ENCODE measurements around the gene FLRT3. TPM values are rescaled to one million over a fixed set of nuclear protein-coding genes. Genes with fewer than 3 reads are reported as not detected.

The FLRT3 gene
- total and polyA plus RNA-seq, 2 experiments from 2014 or later: 2.4 to 3.0 TPM

DNA sequence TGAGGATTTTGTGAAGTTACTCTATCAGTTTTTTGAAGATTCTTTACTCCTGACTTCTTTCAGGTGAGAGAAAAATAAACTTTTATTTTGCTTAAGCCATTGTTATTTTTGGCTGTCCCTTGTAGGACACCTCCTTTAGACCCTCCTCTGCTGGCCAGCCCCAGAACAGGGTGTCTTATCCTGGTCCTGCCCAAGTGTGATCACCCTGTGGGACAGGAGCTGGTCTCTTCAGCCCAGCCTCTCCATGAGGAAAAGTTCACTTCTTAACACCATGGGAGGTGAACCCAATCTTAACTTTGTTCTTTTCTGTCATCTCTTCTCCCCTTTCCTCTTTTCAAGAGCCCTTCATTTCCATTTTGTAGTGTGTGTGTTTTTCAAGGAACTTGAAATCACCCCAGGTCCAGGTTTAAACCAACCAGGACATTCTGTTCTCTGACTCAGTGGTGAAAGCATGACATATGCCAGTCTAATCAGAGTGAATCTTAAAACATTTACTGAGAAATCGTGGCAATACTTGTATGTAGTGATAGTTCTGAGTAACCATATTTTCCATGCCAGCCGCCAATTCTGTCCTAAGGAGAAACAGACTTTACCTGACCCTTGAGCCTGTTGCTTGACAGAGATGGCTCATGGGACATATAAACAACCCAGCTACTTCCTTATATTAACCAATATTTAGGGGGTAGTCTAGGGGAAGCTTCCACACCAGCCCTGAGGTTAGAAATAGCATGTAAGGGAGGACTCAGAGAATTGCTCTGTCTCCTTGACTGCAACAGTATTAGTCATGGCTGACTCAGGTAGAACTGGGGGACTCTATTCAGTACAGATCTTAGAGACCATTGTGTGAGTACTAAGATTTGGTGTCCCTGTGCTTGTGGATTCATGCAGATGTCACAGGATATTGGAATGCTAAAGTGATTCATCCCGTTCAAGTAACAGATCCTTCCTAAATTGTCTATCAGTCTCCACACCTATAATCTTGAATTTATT, 48.8 kb downstream of the FLRT3 start:
- WGBS, 2 experiments (ENCODE audit: low coverage in 1 of 2, low lambda C conversion rate in 2 of 2, missing lambda C conversion rate in 2 of 2): 23% methylated on average over 3 of the region's 3 CpGs
- H3K36me3 ChIP-seq (ENCODE audit: low read depth): no peaks in the 10 kb centered on the region
- H4K20me1 ChIP-seq (ENCODE audit: insufficient read depth): no peaks in the 10 kb centered on the region
- in situ Hi-C loops (cut with MboI): no loop called here
- no peaks in the 10 kb centered on the region for H3K27me3 ChIP-seq (replicated peaks; ENCODE audit: insufficient read depth)
- peak overlapping the region; percentile 70 for H2AFZ ChIP-seq
- H3K4me3 ChIP-seq: peak overlapping the region; percentile 21; the same call in 1 of the 2 replicates
- H3K79me2 ChIP-seq (ENCODE audit: insufficient read depth): no peaks in the 10 kb centered on the region
- H3K27ac ChIP-seq: peak overlapping the region; percentile 70
- TF ChIP-seq EZH2phosphoT487 (IDR thresholded peaks at IDR 0.05; ENCODE audit: insufficient read depth, low read depth) (no peak), EZH2 (IDR thresholded peaks at IDR 0.05; ENCODE audit: insufficient read depth, poor library complexity, severe bottlenecking) (no peak)
- peak overlapping the region; percentile 15; the same call in 1 of the 2 replicates for H3K9ac ChIP-seq
- H3K4me1 ChIP-seq (ENCODE audit: insufficient read depth): peaks cover 16% of the 10 kb centered on the region
- no peaks in the 10 kb centered on the region for H3K9me3 ChIP-seq (ENCODE audit: low read depth)
- peaks cover 11% of the 10 kb centered on the region; the same call in 1 of the 2 replicates for H3F3A ChIP-seq (ENCODE audit: insufficient read depth)
- H3K4me2 ChIP-seq (ENCODE audit: unreplicated experiment): peak overlapping the region; percentile 59
- no peaks in the 10 kb centered on the region for H3K9me2 ChIP-seq (ENCODE audit: insufficient read depth)
- DNase-seq: peak; percentile 87

DNA sequence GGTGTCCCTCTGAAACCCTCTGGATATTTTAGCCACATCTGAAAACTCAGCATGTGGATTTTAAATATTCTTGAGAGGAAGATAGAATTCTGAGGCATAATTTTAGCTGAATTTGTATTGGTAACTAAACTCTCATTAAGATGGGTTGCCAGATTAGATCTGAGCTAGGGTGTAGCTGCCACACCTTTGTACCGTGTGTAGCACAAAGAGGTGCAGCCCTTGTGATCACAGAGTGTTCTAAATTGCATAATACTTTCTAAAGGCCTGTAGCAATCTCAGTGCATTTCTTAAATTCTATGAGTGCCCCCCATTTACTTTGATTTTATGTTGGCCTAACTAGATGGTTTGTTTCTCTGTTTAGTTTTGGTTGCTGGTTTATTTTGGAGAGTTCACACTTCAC, 53.0 kb downstream of the FLRT3 start:
- in situ Hi-C loops (cut with MboI): no loop called here
- 93 to 100% methylated on average over 1 of the region's 1 CpG for WGBS, 2 experiments (ENCODE audit: low coverage in 1 of 2, low lambda C conversion rate in 2 of 2, missing lambda C conversion rate in 2 of 2)
- no peak for DNase-seq

DNA sequence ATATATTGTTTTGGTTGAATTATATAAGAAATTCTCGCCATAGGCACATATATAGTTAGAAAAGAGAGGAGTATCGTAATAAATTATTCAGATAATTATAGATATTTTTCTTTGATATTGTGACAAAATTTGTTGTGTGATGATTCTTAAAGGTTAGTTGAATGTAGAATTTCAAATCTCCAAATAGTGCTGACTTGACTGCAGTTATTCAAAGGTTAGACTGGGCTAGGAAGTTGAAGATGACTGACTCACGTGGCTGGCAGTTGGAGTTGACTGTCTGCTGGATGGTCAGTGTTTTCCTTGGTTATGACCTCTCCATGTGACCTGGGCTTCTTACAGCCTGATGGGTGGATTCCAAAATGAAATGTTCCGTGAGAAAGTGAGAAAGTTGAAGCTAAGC, 55.3 kb downstream of the FLRT3 start:
- TF ChIP-seq EZH2phosphoT487 (IDR thresholded peaks at IDR 0.05; ENCODE audit: insufficient read depth, low read depth): no peak
- no peaks in the 10 kb centered on the region for H3K4me1 ChIP-seq (ENCODE audit: insufficient read depth)
- H3K9me3 ChIP-seq (ENCODE audit: low read depth): no peaks in the 10 kb centered on the region
- no peak overlapping the region for H3K27ac ChIP-seq
- H3K36me3 ChIP-seq (ENCODE audit: low read depth): no peaks in the 10 kb centered on the region
- no peaks in the 10 kb centered on the region for H3K27me3 ChIP-seq (replicated peaks; ENCODE audit: insufficient read depth)
- in situ Hi-C loops (cut with MboI): no loop called here
- H3K9me2 ChIP-seq (ENCODE audit: insufficient read depth): no peaks in the 10 kb centered on the region
- H3K4me3 ChIP-seq: no peak overlapping the region
- DNase-seq: no peak
- H3K9ac ChIP-seq: no peak overlapping the region
- H3K79me2 ChIP-seq (ENCODE audit: insufficient read depth): no peaks in the 10 kb centered on the region
- H4K20me1 ChIP-seq (ENCODE audit: insufficient read depth): no peaks in the 10 kb centered on the region
- 90 to 93% methylated on average over 4 of the region's 4 CpGs for WGBS, 2 experiments (ENCODE audit: low coverage in 1 of 2, low lambda C conversion rate in 2 of 2, missing lambda C conversion rate in 2 of 2)
- no peak overlapping the region for H3K4me2 ChIP-seq (ENCODE audit: unreplicated experiment)
- H3F3A ChIP-seq (ENCODE audit: insufficient read depth): no peaks in the 10 kb centered on the region
- H2AFZ ChIP-seq: no peak overlapping the region

More for the DNA sequence above, 53.0 kb downstream of the FLRT3 start:
- Histone ChIP-seq H3K9me3 (ENCODE audit: low read depth) (no peaks in the 10 kb centered on the region), H3K36me3 (ENCODE audit: low read depth) (no peaks in the 10 kb centered on the region), H3K4me1 (ENCODE audit: insufficient read depth) (peaks cover 14% of the 10 kb centered on the region), H3K9me2 (ENCODE audit: insufficient read depth) (no peaks in the 10 kb centered on the region), H2AFZ (no peak overlapping the region), H3K27ac (no peak overlapping the region), H3K9ac (no peak overlapping the region), H3K27me3 (replicated peaks; ENCODE audit: insufficient read depth) (no peaks in the 10 kb centered on the region), H3K79me2 (ENCODE audit: insufficient read depth) (no peaks in the 10 kb centered on the region), H3K4me3 (no peak overlapping the region), H3F3A (ENCODE audit: insufficient read depth) (peaks cover 11% of the 10 kb centered on the region; the same call in 1 of the 2 replicates), H4K20me1 (ENCODE audit: insufficient read depth) (no peaks in the 10 kb centered on the region), H3K4me2 (ENCODE audit: unreplicated experiment) (no peak overlapping the region)
- no peak for TF ChIP-seq EZH2phosphoT487 (IDR thresholded peaks at IDR 0.05; ENCODE audit: insufficient read depth, low read depth)
- no peak for TF ChIP-seq EZH2 (IDR thresholded peaks at IDR 0.05; ENCODE audit: insufficient read depth, poor library complexity, severe bottlenecking)

Small RNAs within 50 kb of the gene (small RNA-seq; reads per million reads assigned to genes)
- not detected for gene RNU6-228P (ENCODE audit: low read depth, low replicate concordance)
